Erythroblast (primary cell): ENCODE data around the gene GPR87.

Experiments
- GATA1 ChIP-seq: IDR thresholded peaks from 2 replicates; pipeline ENCODE4 v1.6.1; 2011; ENCODE audit warnings: low read depth, mild to moderate bottlenecking, control low read depth, low read length, moderate library complexity
- POLR2A ChIP-seq: IDR thresholded peaks from 2 replicates; pipeline ENCODE4 v1.6.1; 2011; ENCODE audit warnings: mild to moderate bottlenecking, low read length

GRCh38 chr3:151320131-151320530 is 3.5 kb upstream of the GPR87 start:
- TF ChIP-seq POLR2A (no peak), GATA1 (no peak)
